A673 (cell line): ENCODE results near the gene SLC41A3. TPM values are rescaled to one million over a fixed set of nuclear protein-coding genes. Genes with fewer than 3 reads are reported as not detected.

Experiments used
- BruUV-seq: library from RNA; stranded (reverse); fragments of 400-500 nt; replicated peaks from 2 replicates; lab custom pipeline; 2021; lab: Mats Ljungman, UMichigan
- CTCF ChIA-PET: fragments of 300-600 bp; sonication (Branson Sonifier 250); formaldehyde crosslinking; loops from one replicate; lab custom pipeline; 2022; ENCODE audit warnings: antibody characterized with exemption; lab: Charles Lee
- POLR2A ChIA-PET: fragments of 300-600 bp; sonication (Branson Sonifier 250); formaldehyde crosslinking; loops from one replicate; lab custom pipeline; 2022; ENCODE audit warnings: antibody characterized with exemption; ENCODE audit not compliant: low non-redundant PET; lab: Charles Lee
- DNase-seq: peaks from one replicate; pipeline ENCODE4 v3.0.0-alpha.2; 2015; ENCODE audit warnings: low spot score
- H3K27ac ChIP-seq: fragments of 200-600 bp; sonication (generic); 2 replicates; pipeline ENCODE4 v1.5.1; 2016; ENCODE audit warnings: mixed run types, low read depth, mild to moderate bottlenecking, mixed read lengths, antibody characterized with exemption, low read length; ENCODE audit not compliant: poor library complexity, severe bottlenecking
- H3K27me3 ChIP-seq: fragments of 200-600 bp; sonication (generic); replicated peaks from 2 replicates; pipeline ENCODE4 v1.6.1; 2017; ENCODE audit warnings: mixed run types, low read depth, mild to moderate bottlenecking, mixed read lengths, antibody characterized with exemption, low read length; ENCODE audit not compliant: insufficient read depth, poor library complexity
- H3K36me3 ChIP-seq: fragments of 200-600 bp; sonication (generic); 2 replicates; pipeline ENCODE4 v1.6.1; 2016; ENCODE audit warnings: mixed run types, mild to moderate bottlenecking, mixed read lengths, antibody characterized with exemption, low read length; ENCODE audit not compliant: insufficient read depth, poor library complexity, severe bottlenecking
- H3K4me1 ChIP-seq: fragments of 200-600 bp; sonication (generic); 2 replicates; pipeline ENCODE4 v1.6.1; 2017; ENCODE audit warnings: mixed run types, mild to moderate bottlenecking, mixed read lengths, antibody characterized with exemption, low read length; ENCODE audit not compliant: insufficient read depth, poor library complexity, severe bottlenecking
- H3K4me3 ChIP-seq: fragments of 200-600 bp; sonication (generic); 2 replicates; pipeline ENCODE4 v1.5.1; 2016; ENCODE audit warnings: low read depth, mixed run types, mild to moderate bottlenecking, mixed read lengths, low read length; ENCODE audit not compliant: poor library complexity, severe bottlenecking
- H3K9me3 ChIP-seq: fragments of 200-600 bp; sonication (generic); 2 replicates; pipeline ENCODE4 v1.6.1; 2016; ENCODE audit warnings: mixed run types, low read depth, mild to moderate bottlenecking, mixed read lengths, antibody characterized with exemption, low read length; ENCODE audit not compliant: poor library complexity, severe bottlenecking
- CTCF ChIP-seq: fragments of 300-800, 200-600 bp; sonication (generic); conservative IDR thresholded peaks from 2 replicates; pipeline ENCODE4 v1.5.1; 2017; ENCODE audit warnings: low read depth, mild to moderate bottlenecking, antibody characterized with exemption, low read length, moderate library complexity, mixed read lengths
- EZH2 ChIP-seq: fragments of 200-600 bp; sonication (generic); IDR thresholded peaks from 2 replicates; pipeline ENCODE4 v1.6.1; 2017; ENCODE audit warnings: borderline replicate concordance, low read depth, mild to moderate bottlenecking, mixed read lengths, antibody characterized with exemption, low read length; ENCODE audit not compliant: poor library complexity, severe bottlenecking
- intact Hi-C: fragments of 100-400 bp; cut with micrococcal nuclease; formaldehyde crosslinking; loops from one replicate; pipeline ENCODE4 v1.10.0; 2022; ENCODE audit not compliant: unreplicated experiment
- total RNA-seq: library from RNA; stranded (reverse); gene quantifications from 2 replicates; pipeline ENCODE4 v1.2.3, GENCODE V29; 2021

SLC41A3 gene
- total RNA-seq, 1 experiment from 2014 or later: 56.5 TPM

GRCh38 chr3:126058666-126059065 lies 25.3 kb downstream of the SLC41A3 start:
- no peaks in the 10 kb centered on the region for H3K27me3 ChIP-seq

GRCh38 chr3:126057936-126058335 lies 26.0 kb downstream of the SLC41A3 start:
- TF ChIP-seq EZH2: no peak
- TF ChIP-seq CTCF: no peak
- no peaks in the 10 kb centered on the region for H3K27me3 ChIP-seq
- BruUV-seq: no TSS peak
- DNase-seq: no peak
- no peaks in the 10 kb centered on the region for H3K9me3 ChIP-seq
- ChIA-PET CTCF (no interaction called here), POLR2A (no interaction called here)
- intact Hi-C loops: no loop called here
- H3K27ac ChIP-seq: no peak overlapping the region
- no peaks in the 10 kb centered on the region for H3K36me3 ChIP-seq
- H3K4me3 ChIP-seq: no peak overlapping the region
- H3K4me1 ChIP-seq: no peaks in the 10 kb centered on the region

More at GRCh38 chr3:126058666-126059065, 25.3 kb downstream of the SLC41A3 start:
- H3K36me3 ChIP-seq: no peaks in the 10 kb centered on the region
- no peaks in the 10 kb centered on the region for H3K9me3 ChIP-seq
- no peak for DNase-seq
- H3K27ac ChIP-seq: no peak overlapping the region
- intact Hi-C loops: no loop called here
- ChIA-PET CTCF (no interaction called here), POLR2A (no interaction called here)
- TF ChIP-seq CTCF: no peak
- TF ChIP-seq EZH2: no peak
- H3K4me3 ChIP-seq: no peak overlapping the region
- no TSS peak for BruUV-seq
- no peaks in the 10 kb centered on the region for H3K4me1 ChIP-seq

GRCh38 chr3:126057501-126057819 lies 26.5 kb downstream of the SLC41A3 start:
- H3K4me3 ChIP-seq: no peak overlapping the region
- H3K27ac ChIP-seq: no peak overlapping the region
- no peaks in the 10 kb centered on the region for H3K4me1 ChIP-seq
- no peaks in the 10 kb centered on the region for H3K9me3 ChIP-seq
- ChIA-PET CTCF (no interaction called here), POLR2A (no interaction called here)
- no peak for DNase-seq
- no TSS peak for BruUV-seq
- no peaks in the 10 kb centered on the region for H3K36me3 ChIP-seq
- no peak for TF ChIP-seq CTCF
- TF ChIP-seq EZH2: no peak
- H3K27me3 ChIP-seq: no peaks in the 10 kb centered on the region
- intact Hi-C loops: no loop called here
